Testis (tissue), 2 donors: ENCODE results near the gene FARS2.

Experiments used
- POLR2A ChIP-seq: fragments of 450-650 bp; IDR thresholded peaks from one replicate; pipeline ENCODE4 v1.6.1; 2017; ENCODE audit warnings: antibody characterized with exemption, mild to moderate bottlenecking, moderate library complexity
- TF ChIP-seq, protein P1 (sequence below), 3 experiments: fragments of 450-650 bp in 2 of 3; fragments of 200-600 bp in 1 of 3; sonication (generic) in 1 of 3; IDR thresholded peaks; one replicate each; pipeline ENCODE4 v1.5.1; 2016 to 2019; ENCODE audit warnings: antibody characterized with exemption in 3 of 3, mild to moderate bottlenecking in 2 of 3, moderate library complexity in 1 of 3

DNA sequence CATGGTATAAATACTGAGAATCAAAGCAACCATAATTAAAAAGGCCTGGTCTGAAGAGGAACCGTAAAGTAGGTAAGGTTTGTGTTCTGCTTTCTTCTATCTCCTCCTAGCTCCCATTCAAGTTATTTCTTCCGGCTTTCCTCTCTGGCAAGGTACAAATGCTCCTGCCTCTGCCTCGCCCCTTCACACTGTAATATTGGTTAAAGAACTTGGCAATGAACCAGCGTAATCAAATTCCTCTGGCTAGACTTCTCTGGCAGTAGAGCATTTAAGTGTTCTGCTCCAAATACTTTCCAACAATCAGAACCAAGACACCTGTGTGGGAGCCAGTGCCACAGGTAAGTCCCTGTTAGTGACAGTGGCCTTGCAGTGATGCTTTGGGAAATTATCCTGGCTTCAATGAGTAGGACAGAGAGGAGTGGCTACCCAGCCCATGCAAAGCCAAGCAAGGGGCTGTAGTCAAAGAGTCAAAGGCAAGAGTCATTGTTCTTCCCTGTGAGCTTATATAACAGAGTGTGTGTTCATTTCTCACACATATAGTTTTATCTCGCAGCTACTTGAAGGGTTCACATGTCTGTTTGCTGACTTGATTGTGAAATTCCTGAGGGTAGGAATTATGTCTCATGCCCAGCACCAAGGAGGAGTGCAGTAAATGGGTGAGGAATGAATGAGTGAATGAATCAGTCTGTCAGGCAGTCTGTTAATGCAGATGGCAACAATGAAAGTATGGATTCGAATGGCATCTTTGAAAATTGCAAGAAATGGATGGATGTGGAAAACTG is 416.1 kb downstream of the FARS2 start:
- TF ChIP-seq, protein P1, sequence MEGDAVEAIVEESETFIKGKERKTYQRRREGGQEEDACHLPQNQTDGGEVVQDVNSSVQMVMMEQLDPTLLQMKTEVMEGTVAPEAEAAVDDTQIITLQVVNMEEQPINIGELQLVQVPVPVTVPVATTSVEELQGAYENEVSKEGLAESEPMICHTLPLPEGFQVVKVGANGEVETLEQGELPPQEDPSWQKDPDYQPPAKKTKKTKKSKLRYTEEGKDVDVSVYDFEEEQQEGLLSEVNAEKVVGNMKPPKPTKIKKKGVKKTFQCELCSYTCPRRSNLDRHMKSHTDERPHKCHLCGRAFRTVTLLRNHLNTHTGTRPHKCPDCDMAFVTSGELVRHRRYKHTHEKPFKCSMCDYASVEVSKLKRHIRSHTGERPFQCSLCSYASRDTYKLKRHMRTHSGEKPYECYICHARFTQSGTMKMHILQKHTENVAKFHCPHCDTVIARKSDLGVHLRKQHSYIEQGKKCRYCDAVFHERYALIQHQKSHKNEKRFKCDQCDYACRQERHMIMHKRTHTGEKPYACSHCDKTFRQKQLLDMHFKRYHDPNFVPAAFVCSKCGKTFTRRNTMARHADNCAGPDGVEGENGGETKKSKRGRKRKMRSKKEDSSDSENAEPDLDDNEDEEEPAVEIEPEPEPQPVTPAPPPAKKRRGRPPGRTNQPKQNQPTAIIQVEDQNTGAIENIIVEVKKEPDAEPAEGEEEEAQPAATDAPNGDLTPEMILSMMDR (IDR thresholded peaks at IDR 0.05): no peak
- no peak for TF ChIP-seq POLR2A
